HG03342 (cell line): ENCODE results near the gene LCE2B.
"Not testable (repeated sequence)": the region's sequence is repeated elsewhere in the genome, so short reads cannot be mapped to it uniquely, and the experiment has no call there.

Experiments used
- ATAC-seq: cut with Tn5 transposase; IDR thresholded peaks from one replicate; pipeline ENCODE4 v1.9.1; 2021; ENCODE audit warnings: mild to moderate bottlenecking, moderate library complexity; ENCODE audit not compliant: unreplicated experiment

The LCE2B gene, protein sequence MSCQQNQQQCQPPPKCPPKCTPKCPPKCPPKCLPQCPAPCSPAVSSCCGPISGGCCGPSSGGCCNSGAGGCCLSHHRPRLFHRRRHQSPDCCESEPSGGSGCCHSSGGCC

DNA sequence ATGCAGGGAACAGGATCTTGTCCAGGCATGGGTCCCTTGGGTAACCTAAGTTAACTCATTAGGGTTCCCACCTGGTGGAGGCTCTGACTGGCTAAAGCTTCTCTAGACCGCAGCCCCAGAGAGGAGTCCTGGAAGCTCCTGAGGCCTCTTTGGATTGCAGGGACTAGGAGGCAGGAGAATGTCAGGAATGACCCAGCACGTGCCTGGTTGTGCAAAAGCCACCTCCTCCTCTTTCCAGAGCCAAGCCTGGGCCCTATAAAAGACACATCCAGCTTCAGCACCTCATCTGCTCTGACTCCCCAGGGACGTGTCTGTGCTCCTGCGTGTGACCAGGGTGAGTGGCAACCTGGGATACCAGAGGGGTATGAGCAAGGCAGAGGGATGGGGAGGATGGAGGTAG, at the start of gene LCE2B:
TSS of gene LCE2B (plus strand) at position 301 of the 400 bp plus-strand sequence. CDS start 721 bp downstream, outside the sequence.
- not testable (repeated sequence) for ATAC-seq

DNA sequence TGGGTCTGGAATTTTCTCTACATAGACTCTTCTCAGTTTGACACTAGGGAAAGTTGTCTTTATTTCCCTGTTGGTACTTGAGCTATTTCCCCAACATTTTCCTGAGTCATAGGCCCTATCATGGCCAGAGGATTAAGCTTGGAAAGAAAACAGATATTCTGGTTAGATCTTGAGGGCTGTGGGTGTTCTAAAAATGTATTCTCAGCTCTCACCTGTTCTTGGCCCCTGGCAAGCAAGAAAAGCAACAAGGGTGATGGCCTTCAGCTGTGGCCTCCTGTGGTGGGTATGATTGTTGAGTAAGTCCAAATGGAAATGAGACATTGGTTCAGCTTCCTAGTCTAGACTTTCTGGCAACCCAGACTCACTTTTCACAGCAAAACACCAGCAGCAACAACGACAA, 45.6 kb upstream of the LCE2B start:
- ATAC-seq = no peak

DNA sequence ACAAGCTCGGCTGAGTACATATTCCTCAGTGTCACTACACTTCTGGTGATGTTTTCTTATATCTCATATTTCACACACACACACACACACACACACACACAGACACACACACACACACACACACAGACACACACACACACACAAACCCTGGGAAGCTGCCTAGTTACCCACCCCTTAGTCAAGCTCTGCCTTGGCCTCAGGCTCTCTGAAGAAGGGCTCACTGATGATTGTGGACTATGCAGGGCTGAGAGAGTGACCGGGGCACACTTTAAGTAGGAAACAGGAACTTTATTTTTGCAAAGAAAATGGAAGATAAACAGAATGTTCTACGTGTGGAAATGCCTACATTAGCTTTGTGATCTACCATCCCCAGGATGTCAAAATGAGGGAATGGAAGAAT, 42.0 kb upstream of the LCE2B start:
- no peak for ATAC-seq

DNA sequence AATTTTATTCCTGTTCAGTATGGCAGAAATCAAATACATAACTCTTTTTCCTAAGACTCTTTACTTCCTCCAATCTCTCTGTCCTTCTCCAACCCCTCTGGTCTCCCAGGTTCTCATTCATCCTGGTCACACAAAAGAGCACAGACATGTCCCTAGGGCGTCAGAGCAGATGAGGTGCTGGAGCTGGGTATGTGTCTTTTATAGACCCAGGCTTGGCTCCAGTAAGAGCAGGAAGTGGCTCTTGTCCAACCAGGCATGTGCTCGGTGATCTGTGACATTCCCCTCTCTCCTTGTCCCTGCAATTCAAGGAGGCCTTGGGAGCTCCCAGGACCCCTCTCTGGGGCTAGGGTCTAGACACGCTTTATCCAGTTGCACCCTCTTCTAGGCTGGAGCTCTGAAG, 40.8 kb upstream of the LCE2B start:
- ATAC-seq = no peak

DNA sequence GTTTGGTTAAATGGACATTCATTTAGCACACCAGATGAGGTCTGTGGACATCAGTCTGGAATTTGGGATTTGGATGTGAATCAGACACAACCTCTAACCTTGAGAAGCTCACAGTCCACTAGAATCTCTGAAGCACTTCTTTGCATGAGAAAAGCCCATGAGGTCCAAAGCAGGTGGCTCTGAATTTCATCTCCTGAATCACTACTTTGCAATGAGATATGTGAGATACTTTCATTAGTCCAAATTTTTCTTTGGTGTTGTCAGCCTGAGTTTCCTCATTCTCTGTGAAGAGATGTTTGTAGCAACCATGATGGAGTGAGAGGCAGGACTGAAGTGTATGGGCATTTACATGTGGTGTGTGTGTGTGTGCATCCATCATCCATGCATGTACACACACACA, 39.3 kb upstream of the LCE2B start:
- no peak for ATAC-seq

DNA sequence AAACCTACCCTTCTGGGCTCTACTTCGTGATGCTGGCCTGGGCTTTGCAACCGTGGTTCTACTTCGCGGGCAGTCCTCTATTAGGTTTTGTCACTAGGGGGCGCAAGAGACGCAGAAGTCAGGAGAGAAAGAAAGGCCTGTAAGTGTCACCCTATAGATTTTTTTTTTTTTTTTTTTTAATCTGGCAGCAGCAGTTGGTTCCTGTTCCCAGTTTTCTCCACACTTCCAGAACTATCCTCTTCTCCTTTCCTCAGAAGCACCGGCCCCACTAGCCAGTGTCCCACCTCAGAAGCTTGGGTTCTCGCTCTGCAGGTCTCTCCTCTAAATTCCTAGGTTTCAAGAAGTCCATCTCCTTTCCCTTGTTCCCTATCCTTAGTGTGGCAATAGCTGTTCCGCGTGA, 31.8 kb upstream of the LCE2B start:
- ATAC-seq = no peak

DNA sequence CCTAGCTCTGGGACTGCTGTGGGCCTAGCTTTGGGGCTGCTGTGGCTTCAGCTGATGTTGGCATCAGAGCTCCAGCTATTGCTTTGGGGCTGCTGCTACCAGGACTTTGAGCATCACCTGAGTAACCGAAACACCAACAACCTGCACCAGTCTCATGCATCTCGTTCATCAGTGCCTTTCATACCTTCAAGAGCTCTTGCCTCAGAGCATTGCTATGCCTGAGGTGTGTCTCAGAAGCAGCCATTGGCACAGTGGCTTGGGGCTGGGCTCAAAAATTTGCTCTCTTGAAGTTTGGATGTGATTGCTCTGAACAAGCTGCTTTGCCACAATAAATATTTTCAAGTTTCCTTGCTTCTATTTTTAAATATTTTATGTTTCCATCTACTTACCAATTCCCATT, 29.5 kb upstream of the LCE2B start:
- no peak for ATAC-seq

DNA sequence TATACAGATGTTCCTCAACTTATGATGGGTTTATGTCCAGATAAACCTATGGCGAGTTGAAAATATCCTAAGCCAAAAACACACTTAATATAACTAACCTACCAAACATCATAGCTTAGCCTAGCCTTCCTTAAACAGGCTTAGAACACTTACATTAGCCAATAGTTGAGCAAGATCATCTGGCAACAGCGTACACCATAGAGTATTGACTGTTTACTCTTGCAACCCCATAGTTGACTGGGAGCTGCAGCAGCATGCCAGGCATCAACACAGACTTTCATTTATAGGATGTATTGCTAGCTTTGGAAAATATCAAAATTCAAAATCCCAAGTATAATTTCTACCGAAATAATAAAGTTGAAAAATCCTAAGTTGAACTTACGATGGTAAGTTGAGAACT, 28.2 kb upstream of the LCE2B start:
- ATAC-seq = no peak

DNA sequence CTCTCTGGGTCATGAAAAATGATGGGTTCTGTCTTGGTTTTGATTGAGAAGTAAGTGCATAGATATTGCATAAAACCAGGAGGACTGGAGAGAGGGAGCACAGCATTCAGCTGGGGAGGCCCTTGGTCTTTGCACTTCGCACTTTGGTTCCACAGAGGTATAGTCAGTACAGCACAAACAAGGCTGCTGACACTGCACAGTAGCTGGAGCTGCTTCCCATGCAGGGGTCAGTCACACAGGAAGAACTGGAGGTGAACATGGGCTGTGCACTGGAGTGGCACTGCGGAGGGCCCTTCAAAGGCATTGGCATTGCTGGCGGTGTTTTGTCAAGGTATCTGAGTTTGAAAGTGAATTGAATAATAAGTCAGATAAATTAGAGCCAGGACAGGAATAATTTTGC, 27.3 kb upstream of the LCE2B start:
- no peak for ATAC-seq

DNA sequence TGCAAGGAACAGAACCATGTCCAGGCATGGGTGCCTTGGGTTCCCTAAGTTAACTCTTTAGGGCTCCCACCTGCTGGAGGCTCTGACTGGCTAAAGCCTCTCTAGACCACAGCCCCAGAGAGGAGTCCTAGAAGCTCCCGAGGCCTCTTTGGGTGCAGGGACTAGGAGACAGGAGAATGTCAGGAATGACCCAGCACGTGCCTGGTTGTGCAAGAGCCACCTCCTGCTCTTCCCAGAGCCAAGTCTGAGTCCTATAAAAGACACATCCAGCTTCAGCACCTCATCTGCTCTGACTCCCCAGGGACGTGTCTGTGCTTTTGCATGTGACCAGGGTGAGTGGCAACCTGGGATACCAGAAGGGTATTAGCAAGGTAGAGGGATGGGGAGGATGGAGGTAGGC, 22.8 kb upstream of the LCE2B start, which contains the start of gene LCE2D:
TSS of gene LCE2D (plus strand) at position 283 of the 400 bp plus-strand sequence. CDS start 726 bp downstream, outside the sequence.
- ATAC-seq = no peak

DNA sequence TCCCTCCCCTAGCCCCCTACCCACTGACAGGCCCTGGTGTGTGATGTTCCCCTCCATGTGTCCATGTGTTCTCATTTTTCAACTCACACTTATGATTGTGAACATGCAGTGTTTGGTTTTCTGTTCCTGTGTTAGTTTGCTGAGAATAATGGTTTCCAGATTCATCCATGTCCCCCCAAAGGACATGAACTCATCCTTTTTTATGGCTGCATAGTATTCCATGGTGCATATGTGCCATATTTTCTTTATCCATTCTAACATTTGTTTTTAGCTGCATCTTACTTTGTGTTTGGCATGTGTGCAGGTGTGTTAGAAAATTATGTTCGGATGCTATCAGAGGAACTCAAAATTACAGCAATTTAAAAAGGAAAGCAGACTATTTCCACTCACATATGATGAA, 19.8 kb upstream of the LCE2B start:
- ATAC-seq = not testable (repeated sequence)

DNA sequence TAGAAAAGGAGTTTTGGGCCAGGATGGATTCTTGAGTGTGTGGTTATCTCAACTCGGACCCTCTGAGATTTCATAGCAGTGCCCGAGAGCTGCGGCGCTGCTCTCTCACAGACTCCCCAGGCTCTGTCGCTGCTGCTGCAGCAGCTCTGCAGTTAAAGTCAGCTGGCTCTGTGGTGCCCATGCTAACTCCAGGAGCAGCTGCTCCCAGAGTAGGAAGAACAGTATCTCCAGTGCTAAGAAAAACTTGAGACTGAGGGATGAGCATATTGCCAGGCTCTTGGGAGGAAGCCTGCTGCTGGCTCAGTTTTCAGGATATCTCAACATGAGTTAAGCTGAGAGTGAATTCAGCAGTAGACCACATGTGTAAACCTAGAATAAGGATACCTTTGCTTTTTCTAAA, 18.3 kb upstream of the LCE2B start:
- no peak for ATAC-seq

DNA sequence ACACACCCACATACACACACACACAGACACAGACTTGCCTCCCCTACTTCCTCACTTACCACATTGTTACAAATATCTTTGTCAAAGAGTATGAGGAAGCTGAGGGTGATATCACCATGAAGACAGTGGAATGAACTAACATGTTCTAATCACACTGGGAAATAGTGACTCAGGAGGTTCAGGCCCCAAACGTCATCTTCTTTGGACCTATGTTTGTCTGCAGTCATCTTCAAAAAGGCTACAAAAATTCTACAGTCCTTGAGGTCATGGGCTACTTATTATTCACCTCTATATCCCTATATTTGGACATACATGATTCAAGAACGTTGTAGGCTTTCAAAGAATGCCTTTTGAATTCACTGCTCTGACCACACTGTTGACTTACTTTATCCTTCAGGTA, 12.9 kb upstream of the LCE2B start:
- ATAC-seq = no peak

DNA sequence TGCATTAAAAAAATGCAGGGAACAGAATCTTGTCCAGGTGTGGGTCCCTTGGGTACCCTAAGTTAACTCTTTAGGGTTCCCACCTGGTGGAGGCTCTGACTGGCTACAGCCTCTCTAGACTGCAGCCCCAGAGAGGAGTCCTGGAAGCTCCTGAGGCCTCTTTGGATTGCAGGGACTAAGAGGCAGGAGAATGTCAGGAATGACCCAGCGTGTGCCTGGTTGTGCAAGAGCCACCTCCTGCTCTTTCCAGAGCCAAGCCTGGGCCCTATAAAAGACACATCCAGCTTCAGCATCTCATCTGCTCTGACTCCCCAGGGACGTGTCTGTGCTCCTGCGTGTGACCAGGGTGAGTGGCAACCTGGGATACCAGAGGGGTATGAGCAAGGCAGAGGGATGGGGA, 10.9 kb upstream of the LCE2B start, which contains the start of gene LCE2C:
TSS of gene LCE2C (plus strand) at position 297 of the 400 bp plus-strand sequence. CDS start 737 bp downstream, outside the sequence.
- not testable (repeated sequence) for ATAC-seq

DNA sequence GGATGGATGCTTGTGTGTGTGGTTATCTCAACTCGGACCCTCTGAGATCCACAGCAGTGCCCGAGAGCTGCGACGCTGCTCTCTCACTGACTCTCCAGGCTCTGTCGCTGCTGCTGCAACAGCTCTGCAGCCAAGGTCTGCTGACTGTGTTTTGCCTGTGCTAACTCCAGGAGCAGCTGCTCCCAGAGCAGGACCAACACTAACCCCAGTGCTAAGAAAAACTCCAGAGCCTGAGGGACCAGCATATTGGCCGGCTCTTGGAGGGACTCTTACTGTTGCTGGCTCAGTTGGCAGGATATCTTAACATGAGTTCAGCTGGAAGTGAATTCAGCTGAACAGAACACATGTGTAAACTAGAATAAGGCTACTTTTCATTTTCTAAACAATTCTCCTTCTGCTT, 6.5 kb upstream of the LCE2B start:
- no peak for ATAC-seq

DNA sequence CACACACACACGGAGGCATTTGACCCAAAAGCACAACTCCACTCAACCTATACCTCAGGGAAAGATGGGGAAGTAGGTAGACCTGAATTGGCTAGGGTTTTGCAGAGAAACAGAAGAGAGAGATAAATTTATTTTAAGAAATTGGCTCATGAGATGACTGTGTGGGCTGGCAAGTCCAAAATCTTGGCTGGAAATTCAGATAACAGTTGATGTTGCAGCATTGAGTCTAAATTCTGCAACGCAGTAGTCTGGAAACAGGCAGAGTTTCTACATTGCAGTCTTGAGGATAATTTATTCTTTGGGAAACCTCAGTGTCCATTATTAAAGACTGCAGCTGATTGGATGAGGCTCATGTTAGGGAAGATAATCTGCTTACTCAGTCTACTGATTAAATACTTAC, 4.3 kb upstream of the LCE2B start:
- no peak for ATAC-seq

DNA sequence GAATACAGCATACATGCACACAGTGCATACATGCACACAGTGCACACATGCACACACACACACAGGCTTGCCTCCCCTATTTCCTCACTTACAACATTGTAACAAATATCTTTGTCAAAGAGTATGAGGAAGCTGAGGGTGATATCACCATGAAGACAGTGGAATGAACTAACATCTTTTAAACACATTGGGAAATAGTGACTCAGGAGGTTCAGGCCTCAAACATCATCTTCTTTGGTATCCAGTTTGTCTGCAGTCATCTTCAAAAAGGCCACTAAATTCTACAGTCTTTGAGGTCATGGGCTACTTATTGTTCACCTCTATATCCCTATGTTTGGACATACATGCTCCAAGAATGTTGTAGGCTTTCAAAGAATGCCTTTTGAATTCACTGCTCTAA, 2.1 kb upstream of the LCE2B start:
- no peak for ATAC-seq

DNA sequence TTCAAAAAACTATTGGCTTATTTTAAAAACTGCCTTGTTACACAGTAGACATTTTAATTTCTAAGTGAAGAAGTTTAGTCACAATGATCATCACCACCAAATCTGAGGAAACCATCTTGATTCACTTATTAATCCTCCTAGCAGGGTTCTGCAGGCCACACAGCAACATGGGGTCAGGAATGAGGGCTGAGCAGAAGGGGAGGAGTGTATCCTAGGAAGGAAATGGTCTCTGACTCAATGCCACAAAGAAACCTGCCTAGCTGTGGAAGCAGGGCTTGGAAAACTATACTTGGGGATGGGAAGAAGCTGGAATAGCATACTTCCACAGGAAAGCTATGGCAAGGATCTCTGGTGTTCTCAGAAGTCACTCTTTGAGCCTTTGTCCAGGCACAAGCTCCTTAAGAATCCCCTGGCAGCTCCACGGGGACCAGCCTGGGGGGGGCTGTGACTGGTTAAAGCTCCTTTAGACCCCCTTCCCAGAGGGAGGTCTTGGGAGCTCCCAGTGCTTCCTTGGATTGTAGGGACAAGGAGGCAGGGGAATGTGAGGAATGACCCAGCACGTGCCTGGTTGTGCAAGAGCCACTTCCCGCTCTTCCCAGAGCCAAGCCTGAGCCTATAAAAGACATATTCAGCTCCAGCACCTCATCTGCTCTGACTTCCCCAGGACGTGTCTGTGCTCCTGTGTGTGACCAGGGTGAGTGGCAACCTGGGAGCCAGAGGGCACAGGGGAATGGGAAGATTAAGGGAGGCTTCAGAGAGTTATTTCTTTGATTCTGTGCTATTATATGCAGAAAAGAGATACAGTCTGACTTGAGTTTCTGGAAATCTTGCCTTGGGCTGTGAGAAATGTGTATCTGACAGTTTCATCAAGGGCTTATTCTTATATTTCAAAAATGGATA, 12.0 kb downstream of the LCE2B start, which contains the start of gene LCE2A:
TSS of gene LCE2A (plus strand) at position 645 of the 900 bp plus-strand sequence. CDS start 557 bp downstream, outside the sequence.
- no peak for ATAC-seq

DNA sequence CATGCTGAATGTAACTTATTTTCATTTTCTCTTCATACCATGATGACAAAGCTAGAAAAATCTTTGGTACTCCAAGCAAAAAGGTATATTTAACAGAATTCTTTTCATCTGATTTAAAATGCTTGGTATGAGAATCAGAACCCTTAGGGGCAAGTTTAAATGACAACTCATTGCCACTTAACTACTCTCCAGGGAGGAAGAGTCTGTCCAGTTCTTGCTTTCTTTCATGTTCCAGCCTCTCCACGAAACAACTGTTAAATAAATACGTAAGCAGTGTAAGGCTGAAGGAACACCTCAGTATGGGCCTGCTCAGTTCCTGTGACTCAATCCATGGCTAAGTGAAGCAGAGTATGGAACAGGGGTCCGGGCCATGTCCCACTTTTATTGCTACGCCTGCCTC, 13.8 kb downstream of the LCE2B start:
- no peak for ATAC-seq

DNA sequence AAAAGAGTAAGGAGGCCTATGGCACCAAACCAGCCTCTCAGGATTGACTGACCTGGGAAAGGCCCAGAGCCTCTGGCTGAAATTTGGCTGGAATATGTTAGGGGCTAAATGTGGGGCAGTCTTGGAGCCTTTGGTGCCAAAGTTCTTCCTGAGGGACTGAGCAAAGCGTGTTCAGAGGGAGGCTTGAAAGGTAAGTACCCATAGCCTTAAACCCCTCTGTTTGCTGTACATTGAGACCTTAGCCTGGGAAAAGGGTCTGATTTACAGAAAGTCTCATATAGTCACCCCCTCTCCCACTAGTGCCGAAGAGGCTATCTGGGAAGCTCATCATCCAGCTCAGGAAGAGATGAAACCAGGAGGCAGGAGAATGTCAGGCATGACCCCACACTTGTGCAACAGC, 21.9 kb downstream of the LCE2B start, which contains the start of gene LCE4A:
TSS of gene LCE4A (plus strand) at position 301 of the 400 bp plus-strand sequence. CDS start 916 bp downstream, outside the sequence.
- no peak for ATAC-seq

DNA sequence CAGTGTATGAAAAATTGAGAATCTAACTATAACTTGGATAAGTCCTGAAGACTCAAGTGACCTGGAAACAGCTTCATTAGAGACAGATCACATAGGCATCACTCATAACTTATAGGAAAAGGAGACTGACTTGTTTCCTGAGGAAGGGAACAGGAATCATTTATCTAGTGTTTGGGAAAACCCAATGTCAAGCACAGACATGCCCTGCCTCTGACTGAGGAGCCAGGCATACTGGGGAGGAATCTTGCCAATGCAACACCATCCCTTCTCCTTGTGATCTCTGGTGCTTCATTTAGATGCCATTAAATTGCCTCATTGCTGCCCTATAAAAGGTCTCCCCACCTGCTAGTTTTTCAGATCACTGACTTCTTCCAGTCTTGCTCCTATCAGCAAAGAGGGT, 32.3 kb downstream of the LCE2B start:
- no peak for ATAC-seq

DNA sequence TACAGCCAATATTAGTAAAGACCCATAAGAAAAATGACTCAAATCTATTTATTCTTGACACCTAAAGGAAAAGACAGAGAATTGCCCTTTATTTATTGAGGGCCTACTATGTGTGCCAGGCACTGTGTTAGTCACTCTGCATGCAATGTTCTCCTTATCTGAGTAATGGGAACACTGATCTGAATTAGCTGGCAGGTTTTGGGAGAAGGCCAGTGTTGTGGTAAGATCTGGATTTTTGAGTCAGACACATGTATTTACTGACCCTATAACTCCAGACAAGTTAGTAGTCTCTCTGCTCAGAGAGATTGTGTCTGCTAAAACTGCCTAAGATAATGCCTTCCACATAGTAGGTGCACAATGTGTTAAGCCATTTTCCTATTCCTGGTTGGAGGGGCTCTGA, 39.3 kb downstream of the LCE2B start:
- ATAC-seq = no peak
